Mucosa of stomach (tissue), 1 donor: ENCODE data around the gene MAGED4.
"Not testable (repeated sequence)": the region's sequence is repeated elsewhere in the genome, so short reads cannot be mapped to it uniquely, and the experiment has no call there.

Experiments used
- H3K27me3 ChIP-seq: one replicate; pipeline ENCODE4 v1.7.0; 2013; ENCODE audit warnings: mild to moderate bottlenecking, low read length; ENCODE audit not compliant: control insufficient read depth, insufficient read depth
- H3K36me3 ChIP-seq: one replicate; pipeline ENCODE4 v1.7.0; 2013; ENCODE audit warnings: low read length; ENCODE audit not compliant: control insufficient read depth, insufficient read depth
- H3K4me1 ChIP-seq: one replicate; pipeline ENCODE4 v1.7.0; 2013; ENCODE audit warnings: mild to moderate bottlenecking, low read length; ENCODE audit not compliant: control insufficient read depth, insufficient read depth
- H3K4me3 ChIP-seq: one replicate; pipeline ENCODE4 v1.7.0; 2013; ENCODE audit warnings: low read length
- H3K9ac ChIP-seq: one replicate; pipeline ENCODE4 v1.7.0; 2013; ENCODE audit warnings: mild to moderate bottlenecking, low read length, moderate library complexity
- H3K9me3 ChIP-seq: one replicate; pipeline ENCODE4 v1.7.0; 2013; ENCODE audit warnings: mild to moderate bottlenecking, low read length, moderate library complexity; ENCODE audit not compliant: control insufficient read depth
- donor health status: Pancreatic carcinoma.

MAGED4 gene, protein sequence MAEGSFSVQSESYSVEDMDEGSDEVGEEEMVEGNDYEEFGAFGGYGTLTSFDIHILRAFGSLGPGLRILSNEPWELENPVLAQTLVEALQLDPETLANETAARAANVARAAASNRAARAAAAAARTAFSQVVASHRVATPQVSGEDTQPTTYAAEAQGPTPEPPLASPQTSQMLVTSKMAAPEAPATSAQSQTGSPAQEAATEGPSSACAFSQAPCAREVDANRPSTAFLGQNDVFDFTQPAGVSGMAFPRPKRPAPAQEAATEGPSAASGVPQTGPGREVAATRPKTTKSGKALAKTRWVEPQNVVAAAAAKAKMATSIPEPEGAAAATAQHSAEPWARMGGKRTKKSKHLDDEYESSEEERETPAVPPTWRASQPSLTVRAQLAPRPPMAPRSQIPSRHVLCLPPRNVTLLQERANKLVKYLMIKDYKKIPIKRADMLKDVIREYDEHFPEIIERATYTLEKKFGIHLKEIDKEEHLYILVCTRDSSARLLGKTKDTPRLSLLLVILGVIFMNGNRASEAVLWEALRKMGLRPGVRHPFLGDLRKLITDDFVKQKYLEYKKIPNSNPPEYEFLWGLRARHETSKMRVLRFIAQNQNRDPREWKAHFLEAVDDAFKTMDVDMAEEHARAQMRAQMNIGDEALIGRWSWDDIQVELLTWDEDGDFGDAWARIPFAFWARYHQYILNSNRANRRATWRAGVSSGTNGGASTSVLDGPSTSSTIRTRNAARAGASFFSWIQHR

DNA sequence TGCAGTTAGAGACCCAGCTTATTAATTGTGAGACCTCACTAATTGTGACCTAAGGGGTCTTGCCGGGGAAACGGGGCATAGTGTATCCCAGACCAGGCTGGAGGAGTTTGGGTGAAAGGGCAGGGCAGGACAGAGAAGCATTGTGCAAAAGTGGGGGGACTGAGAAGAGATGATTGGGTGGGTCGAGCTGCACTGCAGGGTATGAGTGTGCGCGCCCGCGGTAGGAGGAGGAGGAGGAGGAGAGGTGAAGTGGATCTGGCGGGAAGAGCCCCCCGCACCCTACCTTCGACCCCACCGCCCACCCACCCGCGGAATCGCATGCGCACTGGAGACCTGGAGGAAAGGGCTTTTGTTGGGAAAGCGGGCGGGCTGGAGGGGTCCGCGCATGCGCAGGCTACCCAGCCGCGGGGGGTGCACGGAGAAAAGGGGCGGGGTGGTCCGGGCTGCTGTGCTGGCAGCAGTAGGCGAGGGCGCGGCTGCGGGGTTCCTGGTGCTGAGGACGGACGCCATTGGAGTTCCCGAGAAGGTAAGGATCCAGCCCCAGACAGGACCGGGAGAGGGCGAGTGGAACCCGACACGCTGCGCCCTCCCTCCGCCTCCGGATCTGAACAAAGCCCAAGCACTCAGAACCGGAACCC lies at the start of gene MAGED4:
MAGED4 (plus strand) TSS at position 449 of the 638 bp plus-strand sequence. CDS start 1,035 bp downstream, outside the sequence.
- H3K9ac ChIP-seq, H3K4me1 ChIP-seq, H3K9me3 ChIP-seq, H3K4me3 ChIP-seq, H3K36me3 ChIP-seq, H3K27me3 ChIP-seq: not testable (repeated sequence)

DNA sequence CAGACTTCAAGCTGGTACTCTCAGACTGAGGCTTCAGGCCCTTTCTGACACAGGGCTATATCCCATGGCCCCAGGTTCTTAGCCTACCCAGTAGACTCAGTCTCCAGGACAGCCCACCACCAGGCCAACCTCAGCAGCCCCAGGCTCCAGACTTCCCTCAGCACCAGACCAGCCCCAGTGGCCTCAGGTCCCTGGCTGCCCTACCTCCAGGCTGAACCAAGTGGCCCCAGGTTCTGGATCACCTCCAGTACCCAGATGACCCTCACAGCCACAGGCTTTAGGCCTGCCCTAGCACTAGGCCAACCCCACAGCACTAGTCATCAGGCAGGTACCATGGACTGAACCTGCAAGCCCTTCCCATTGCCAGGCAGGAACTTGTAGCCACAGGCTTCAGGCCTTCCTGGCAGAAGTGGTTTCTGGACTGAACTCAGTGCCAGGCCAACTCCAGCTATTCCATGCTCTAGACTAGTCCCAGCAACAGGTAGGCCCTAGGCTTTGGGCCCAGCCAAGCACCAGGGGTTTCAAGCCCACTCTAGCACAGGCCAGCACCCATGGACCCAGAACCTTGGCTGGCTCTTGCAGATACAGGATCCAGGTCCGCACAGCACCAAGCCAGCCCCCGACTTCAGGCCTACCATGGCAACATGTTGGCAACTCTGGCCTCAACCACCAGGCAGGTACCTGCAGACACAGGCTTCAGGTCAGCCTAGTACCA lies 45.7 kb upstream of the MAGED4 start:
- H3K27me3 ChIP-seq = no peaks in the 10 kb centered on the region
- no peak overlapping the region for H3K9ac ChIP-seq
- H3K36me3 ChIP-seq = no peaks in the 10 kb centered on the region
- H3K4me3 ChIP-seq = no peak overlapping the region
- no peaks in the 10 kb centered on the region for H3K4me1 ChIP-seq
- H3K9me3 ChIP-seq = no peaks in the 10 kb centered on the region

DNA sequence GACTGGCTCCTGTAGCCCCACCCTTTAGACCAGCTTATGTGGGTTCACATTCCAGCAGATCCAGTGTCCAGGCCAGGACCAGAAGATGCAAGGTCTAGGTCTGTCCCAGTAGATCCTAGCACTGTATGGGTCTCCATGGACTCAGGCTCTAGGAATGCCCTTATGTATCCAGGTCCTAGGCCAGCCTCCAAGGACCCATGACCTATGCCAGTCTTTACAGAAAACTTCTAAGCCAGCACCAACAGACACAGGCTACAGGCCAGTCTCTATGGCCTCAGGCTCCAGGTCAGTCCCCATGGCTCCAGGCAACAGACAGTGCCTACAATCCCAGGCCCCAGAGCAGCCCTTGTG lies 45.2 kb upstream of the MAGED4 start:
- no peaks in the 10 kb centered on the region for H3K4me1 ChIP-seq
- H3K4me3 ChIP-seq = no peak overlapping the region
- no peaks in the 10 kb centered on the region for H3K27me3 ChIP-seq
- H3K9ac ChIP-seq = no peak overlapping the region
- no peaks in the 10 kb centered on the region for H3K9me3 ChIP-seq
- H3K36me3 ChIP-seq = no peaks in the 10 kb centered on the region

DNA sequence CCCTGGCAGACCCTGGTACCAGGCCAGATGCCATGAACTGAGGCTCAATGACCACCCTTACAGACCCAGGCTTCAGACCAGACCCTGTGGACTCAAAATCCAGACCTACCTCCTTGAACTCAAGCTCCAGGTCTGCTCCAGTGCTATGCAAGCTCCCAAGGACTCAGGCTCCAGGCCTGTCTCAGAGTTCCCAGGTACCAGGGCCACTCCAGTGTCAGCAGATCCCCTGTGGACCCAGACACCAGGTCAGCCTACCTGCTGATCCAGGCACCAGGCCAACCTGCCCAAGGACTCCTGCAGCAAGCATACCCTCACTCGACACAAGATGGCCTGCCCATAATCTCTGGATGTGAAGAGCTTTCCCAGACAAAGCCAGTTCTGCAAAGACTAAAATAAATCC lies 44.7 kb upstream of the MAGED4 start:
- H3K36me3 ChIP-seq = no peaks in the 10 kb centered on the region
- H3K4me3 ChIP-seq = no peak overlapping the region
- no peaks in the 10 kb centered on the region for H3K4me1 ChIP-seq
- no peaks in the 10 kb centered on the region for H3K27me3 ChIP-seq
- no peak overlapping the region for H3K9ac ChIP-seq
- H3K9me3 ChIP-seq = no peaks in the 10 kb centered on the region

DNA sequence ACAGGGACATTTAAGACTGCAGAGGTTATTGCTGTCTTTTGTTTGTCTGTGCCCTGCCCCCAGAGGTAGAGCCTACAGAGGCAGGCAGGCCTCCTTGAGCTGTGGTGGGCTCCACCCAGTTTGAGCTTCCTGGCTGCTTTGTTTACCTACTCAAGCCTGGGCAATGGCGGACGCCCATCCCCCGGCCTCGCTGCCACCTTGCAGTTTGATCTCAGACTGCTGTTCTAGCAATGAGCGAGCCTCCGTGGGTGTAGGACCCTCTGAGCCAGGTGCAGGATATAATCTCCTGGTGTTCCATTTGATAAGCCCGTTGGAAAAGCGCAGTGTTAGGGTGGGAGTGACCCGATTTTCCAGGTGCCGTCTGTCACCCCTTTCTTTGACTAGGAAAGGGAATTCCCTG lies 34.0 kb upstream of the MAGED4 start:
- H3K27me3 ChIP-seq, H3K4me1 ChIP-seq, H3K9me3 ChIP-seq, H3K9ac ChIP-seq, H3K4me3 ChIP-seq, H3K36me3 ChIP-seq: not testable (repeated sequence)

DNA sequence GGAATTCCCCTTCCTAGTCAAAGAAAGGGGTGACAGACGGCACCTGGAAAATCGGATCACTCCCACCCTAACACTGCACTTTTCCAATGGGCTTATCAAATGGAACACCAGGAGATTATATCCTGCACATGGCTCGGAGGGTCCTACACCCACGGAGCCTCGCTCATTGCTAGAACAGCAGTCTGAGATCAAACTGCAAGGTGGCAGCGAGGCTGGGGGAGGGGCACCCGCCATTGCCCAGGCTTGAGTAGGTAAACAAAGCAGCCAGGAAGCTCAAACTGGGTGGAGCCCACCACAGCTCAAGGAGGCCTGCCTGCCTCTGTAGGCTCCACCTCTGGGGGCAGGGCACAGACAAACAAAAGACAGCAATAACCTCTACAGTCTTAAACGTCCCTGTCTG lies 24.5 kb upstream of the MAGED4 start:
- not testable (repeated sequence) for H3K9me3 ChIP-seq, H3K36me3 ChIP-seq, H3K9ac ChIP-seq, H3K4me1 ChIP-seq, H3K27me3 ChIP-seq, H3K4me3 ChIP-seq

DNA sequence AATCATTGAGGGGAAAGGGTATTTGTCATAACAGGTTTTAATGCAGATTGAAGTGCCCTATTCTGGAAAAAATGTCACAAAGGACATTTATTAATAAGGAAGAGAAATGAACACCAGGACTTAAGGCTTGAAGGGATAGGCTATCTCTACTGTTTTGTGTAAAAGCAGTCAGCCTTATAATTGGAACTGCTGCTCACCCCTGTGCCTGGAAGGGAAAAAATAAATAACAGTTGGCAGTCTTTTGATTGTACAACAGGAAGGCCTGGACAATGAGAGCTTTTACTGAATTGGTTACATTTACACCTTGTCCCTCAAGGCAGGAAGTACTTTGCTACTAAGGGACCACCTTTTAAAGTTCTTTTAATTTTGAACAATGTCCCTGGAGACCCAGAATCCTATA lies 17.8 kb upstream of the MAGED4 start:
- Histone ChIP-seq H3K36me3 (no peaks in the 10 kb centered on the region), H3K4me3 (no peak overlapping the region), H3K4me1 (no peaks in the 10 kb centered on the region), H3K9ac (no peak overlapping the region), H3K9me3 (no peaks in the 10 kb centered on the region), H3K27me3 (no peaks in the 10 kb centered on the region)

DNA sequence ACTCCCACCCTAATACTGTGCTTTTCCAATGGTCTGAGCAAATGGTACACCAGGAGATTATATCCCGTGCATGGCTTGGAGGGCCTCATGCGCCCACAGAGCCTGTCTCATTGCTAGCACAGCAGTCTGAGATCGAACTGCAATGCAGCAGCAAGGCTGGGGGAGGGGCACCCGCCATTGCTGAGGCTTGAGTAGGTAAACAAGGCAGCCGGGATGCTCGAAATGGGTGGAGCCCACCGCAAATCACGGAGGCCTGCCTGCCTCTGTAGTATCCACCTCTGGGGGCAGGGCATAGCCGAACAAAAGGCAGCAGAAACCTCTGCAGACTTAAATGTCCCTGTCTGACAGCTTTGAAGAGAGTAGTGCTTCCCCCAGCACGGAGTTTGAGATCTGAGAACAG lies 13.6 kb upstream of the MAGED4 start:
- not testable (repeated sequence) for H3K27me3 ChIP-seq, H3K4me3 ChIP-seq, H3K4me1 ChIP-seq, H3K9ac ChIP-seq, H3K9me3 ChIP-seq, H3K36me3 ChIP-seq

DNA sequence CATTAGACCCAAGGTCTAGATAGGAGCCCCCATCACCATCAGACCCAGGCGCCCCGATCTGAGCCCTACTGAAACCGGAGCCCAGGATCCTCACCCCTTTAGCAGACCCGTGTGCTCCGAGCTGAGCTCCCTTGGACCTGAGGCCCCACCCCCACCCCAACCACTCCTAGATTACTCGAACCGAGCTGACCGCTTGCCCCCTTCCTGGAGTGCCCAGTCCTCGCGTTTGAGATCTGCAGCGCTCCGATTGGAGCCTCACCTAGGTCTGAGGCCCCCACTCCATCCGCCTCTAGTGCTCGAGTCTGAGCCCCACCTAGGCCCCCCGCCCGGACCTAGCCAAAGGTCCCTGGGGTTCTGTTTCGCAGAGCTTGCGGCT lies 378 bp downstream of the MAGED4 start:
- not testable (repeated sequence) for H3K9ac ChIP-seq, H3K4me3 ChIP-seq, H3K36me3 ChIP-seq, H3K9me3 ChIP-seq, H3K4me1 ChIP-seq, H3K27me3 ChIP-seq

DNA sequence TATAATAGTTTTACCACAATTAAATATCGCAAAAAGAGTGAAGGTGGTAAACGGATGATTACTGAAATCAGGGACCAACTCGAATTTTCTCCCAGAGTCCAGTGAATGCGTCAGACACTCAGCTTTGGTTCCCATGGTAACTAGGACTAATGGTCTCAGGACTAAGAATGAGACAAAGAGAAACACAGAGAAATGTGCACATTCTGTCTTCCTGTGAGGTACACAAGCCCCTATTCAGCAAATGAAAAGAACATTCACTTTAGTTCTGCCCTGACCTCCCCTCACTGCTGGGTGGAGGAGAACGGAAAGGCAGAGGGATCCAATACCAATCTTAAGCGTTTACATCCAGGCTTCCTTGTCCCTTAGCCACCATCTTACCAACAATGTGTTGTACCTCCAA lies 26.7 kb downstream of the MAGED4 start:
- not testable (repeated sequence) for H3K27me3 ChIP-seq, H3K9ac ChIP-seq, H3K36me3 ChIP-seq, H3K4me1 ChIP-seq, H3K9me3 ChIP-seq, H3K4me3 ChIP-seq

DNA sequence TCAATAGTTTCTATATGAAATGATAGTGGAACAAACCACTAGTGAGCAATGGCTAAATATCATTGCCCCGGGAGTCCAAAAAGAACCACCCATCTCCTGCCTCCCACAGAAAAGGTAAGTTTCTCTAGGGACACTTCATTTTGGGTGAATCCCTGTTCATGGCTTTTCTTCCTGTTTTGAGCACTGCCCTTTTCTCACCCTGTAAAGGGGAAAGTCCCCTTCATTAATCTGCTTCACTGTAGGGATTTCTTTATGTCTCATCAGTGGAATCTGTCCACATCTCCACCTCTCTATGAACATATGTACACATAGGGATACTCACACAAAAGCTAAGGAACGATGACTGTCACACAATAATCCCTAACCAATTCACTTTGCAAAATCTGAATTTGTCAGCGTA lies 28.6 kb downstream of the MAGED4 start:
- Histone ChIP-seq H3K4me3 (no peak overlapping the region), H3K4me1 (no peaks in the 10 kb centered on the region), H3K27me3 (no peaks in the 10 kb centered on the region), H3K9ac (no peak overlapping the region), H3K36me3 (no peaks in the 10 kb centered on the region), H3K9me3 (no peaks in the 10 kb centered on the region)

DNA sequence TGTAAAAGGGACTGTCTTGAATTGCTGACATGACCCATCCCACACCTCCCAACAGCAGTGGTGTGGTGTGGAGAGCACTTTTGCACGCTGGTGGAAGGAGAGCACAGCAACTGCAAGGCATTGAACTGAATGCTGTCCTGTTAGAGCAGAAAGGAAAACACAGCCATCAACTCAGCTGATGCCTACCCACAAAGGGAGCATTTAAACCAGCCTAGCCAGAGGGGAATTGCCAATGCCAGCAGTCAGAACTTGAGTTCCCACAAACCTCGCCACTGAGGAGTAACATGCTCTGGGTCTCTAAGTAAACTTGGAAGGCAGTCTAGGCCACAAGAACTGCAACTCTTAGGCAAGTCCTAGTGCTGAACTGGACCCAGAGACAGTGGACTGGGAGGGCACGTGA lies 31.9 kb downstream of the MAGED4 start:
- Histone ChIP-seq H3K9ac (no peak overlapping the region), H3K4me1 (no peaks in the 10 kb centered on the region), H3K4me3 (no peak overlapping the region), H3K27me3 (no peaks in the 10 kb centered on the region), H3K36me3 (no peaks in the 10 kb centered on the region), H3K9me3 (no peaks in the 10 kb centered on the region)
